GM23248 (cell line): Measurements from ENCODE around the gene TMEM80.

ENCODE experiments used
- EZH2 ChIP-seq: fragments of 200-600 bp; sonication (generic); IDR thresholded peaks from 2 replicates; pipeline ENCODE4 v1.6.1; 2018; ENCODE audit warnings: antibody characterized with exemption, mild to moderate bottlenecking; ENCODE audit not compliant: insufficient read depth, poor library complexity, severe bottlenecking
- EZH2phosphoT487 ChIP-seq: fragments of 200-600 bp; sonication (generic); IDR thresholded peaks from 2 replicates; pipeline ENCODE4 v1.6.1; 2018; ENCODE audit warnings: antibody characterized with exemption, moderate library complexity, mild to moderate bottlenecking, low read depth; ENCODE audit not compliant: insufficient read depth

GRCh38 chr11:707817-708420 lies 12.3 kb downstream of the TMEM80 start:
- TF ChIP-seq EZH2 (no peak), EZH2phosphoT487 (no peak)
